ENCODE data around the gene ATF6B.

The ATF6B gene

DNA sequence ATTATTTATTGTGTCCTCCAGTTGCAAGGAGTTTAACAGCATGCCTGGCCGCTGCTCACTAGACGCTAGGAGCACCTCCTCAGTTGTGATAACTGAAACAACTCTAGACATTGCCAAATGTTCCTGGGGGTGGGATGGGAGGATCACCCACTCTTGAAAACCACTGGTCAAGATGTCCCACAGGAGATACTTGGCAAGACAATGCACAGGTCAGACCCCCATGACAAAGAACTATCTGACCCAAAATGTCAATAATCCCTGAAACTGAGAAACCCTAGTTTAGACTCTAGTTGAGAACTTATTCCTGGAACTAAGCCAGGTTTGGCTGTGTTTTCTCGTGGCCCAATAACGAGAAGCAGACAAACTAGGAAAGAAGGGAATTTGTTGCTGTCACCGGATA lies 11.5 kb upstream of the ATF6B start:
- H3K4me3 ChIP-seq (ENCODE audit: low read depth, low read length) = no peak overlapping the region
- no peak for DNase-seq (ENCODE audit: low read depth)

DNA sequence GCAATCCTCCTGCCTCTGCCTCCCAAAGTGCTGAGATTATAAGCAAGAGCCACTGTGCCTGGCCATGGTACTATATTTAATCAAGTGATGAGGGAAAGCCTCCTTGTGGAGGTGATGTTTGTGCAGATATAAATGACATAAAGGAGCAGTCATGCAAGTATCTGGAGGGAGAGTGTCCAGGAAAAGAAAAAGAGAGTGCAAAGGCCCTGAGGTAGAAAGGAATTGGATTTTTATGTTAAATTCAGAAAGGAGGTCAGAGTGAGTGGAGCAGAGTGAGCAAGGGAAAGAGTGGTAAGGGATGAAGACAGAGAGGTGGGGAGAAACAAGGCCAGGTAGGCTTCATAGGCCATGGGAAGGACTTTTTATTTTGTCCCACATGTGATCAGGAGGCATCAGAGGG lies 9.4 kb upstream of the ATF6B start:
- DNase-seq (ENCODE audit: low read depth) = no peak
- H3K4me3 ChIP-seq (ENCODE audit: low read depth, low read length) = no peak overlapping the region

- DNase-seq (ENCODE audit: low read depth) = no peak
- H3K4me3 ChIP-seq (ENCODE audit: low read depth, low read length) = no peak overlapping the region
These were observed 5.7 kb upstream of the ATF6B start for GRCh38 chr6:32133786-32134185.

DNA sequence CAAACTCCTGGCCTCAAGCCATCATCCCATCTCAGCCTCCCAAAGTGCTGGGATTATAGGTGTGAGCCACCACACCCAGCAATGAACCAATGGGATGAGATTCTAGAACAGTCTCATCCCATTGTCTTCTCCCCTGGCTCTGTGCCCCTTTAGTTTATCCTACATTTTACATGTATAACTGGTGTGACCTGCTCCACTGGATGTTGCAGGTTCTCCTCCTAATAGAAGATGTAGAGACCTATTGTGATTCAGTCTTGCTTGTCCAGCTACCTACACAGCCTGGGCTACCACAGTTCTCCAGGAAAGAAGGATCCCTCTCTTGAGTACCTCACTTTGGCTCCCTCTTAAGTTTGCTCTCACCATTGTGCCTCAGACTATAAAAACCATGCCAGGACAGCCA lies 4.1 kb upstream of the ATF6B start:
- H3K4me3 ChIP-seq (ENCODE audit: low read depth, low read length) = no peak overlapping the region
- DNase-seq (ENCODE audit: low read depth) = no peak

DNA sequence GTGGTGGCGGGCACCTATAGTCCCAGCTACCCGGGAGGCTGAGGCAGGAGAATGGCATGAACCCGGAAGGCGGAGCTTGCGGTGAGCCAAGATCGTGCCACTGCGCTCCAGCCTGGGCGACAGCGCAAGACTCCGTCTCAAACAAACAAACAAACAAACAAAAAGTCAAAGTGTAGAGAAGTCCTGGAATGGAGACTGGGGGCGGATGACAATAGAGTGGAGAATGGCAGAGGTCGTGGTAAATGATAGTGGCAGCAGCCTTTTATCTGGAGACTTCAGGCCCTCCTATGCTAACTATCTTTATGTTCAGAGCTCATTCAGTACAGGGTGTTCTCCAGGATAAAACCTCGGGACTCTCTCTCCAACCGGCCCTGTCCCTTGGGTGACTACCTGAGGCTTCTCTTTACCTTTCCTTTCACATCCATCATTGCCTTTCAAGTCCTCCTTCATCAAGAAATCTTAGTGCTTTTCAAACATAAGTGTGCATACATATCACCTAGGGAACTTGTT lies 3.4 kb upstream of the ATF6B start:
- no peak for DNase-seq (ENCODE audit: low read depth)
- H3K4me3 ChIP-seq (ENCODE audit: low read depth, low read length) = no peak overlapping the region

- DNase-seq (ENCODE audit: low read depth) = no peak
- peak overlapping the region; percentile 80 for H3K4me3 ChIP-seq (ENCODE audit: low read depth, low read length)
These were observed 1.4 kb upstream of the ATF6B start for GRCh38 chr6:32129297-32130088.

GRCh38 chr6:32128751-32129296 lies 778 bp upstream of the ATF6B start:
- no peak for DNase-seq (ENCODE audit: low read depth)
- peak overlapping the region; percentile 80 for H3K4me3 ChIP-seq (ENCODE audit: low read depth, low read length)

- no peak for DNase-seq (ENCODE audit: low read depth)
These were observed 683 bp downstream of the ATF6B start for GRCh38 chr6:32127409-32127716.

GRCh38 chr6:32126880-32127279 lies 1.2 kb downstream of the ATF6B start:
- H3K4me3 ChIP-seq (ENCODE audit: low read depth, low read length) = peak overlapping the region; percentile 100
- no peak for DNase-seq (ENCODE audit: low read depth)

More at GRCh38 chr6:32127409-32127716, 683 bp downstream of the ATF6B start:
- peak overlapping the region; percentile 100 for H3K4me3 ChIP-seq (ENCODE audit: low read depth, low read length)

GRCh38 chr6:32123681-32124080 lies 4.4 kb downstream of the ATF6B start:
- no peak for DNase-seq (ENCODE audit: low read depth)
- no peak overlapping the region for H3K4me3 ChIP-seq (ENCODE audit: low read depth, low read length)

DNA sequence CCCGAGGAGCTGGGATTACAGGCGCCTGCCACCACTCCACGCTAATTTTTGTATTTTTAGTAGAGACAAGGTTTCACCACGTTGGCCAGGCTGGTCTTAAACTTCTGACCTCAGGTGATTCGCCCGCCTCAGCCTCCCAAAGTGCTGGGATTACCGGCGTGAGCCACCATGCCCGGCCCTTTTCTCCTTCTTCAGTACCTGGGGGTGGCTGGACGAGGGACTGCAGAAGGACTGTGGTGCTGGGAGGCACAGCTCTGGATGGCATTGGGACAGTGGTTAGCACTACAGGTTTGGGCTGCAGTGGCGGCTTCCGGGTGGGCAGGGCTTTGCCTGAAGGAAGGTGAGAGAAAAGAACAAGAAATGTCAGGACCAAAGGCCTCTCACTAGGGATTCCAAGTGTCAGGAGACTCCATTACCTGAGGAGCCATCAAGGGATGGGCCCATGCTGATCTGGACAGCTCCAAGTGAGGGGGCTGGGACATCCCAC lies 7.4 kb downstream of the ATF6B start:
- DNase-seq (ENCODE audit: low read depth) = no peak
- H3K4me3 ChIP-seq (ENCODE audit: low read depth, low read length) = no peak overlapping the region

DNA sequence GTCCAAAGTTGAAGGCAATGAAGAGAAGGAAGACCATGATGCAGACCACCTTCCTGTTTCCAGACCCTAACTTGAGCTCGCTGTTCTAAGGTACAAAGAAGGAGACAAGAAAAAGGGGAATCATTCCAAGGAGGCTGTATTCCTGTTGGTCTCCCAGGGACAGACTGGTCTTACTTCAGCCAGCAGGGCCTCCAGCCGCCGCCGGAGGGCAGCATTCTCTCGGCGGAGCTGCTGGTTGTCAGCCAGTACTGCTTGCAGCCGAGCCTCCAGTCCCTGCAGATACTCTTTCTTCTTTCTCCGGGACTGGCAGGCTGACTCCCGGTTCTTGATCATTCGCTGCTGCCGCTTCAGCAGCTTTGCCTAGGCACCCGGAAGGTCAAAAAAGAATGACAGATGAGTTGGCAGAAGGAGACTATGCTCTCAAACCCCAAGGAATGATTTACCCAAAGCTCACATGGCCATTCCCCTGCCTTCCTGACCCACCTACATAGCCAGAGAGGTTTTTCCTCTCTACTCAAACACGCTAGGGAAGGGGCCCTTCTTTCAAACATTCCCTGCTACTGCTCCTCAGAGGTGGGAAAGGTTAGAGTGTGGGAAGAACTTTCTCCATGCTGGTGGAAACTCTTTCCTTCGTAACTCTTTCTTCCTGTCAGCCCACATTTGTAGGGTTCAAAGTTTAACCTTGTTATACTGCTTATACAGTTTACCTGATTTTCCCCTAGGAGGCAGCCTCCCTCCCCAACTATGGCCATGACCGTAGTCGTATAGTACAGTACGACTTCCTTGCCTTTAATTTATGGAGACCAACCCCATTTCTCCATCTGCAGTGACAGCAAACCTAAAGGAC lies 9.0 kb downstream of the ATF6B start:
- no peak overlapping the region for H3K4me3 ChIP-seq (ENCODE audit: low read depth, low read length)
- DNase-seq (ENCODE audit: low read depth) = peak; percentile 59

- no peak overlapping the region for H3K4me3 ChIP-seq (ENCODE audit: low read depth, low read length)
- DNase-seq (ENCODE audit: low read depth) = no peak
These were observed 10.6 kb downstream of the ATF6B start for GRCh38 chr6:32117461-32117860.

DNA sequence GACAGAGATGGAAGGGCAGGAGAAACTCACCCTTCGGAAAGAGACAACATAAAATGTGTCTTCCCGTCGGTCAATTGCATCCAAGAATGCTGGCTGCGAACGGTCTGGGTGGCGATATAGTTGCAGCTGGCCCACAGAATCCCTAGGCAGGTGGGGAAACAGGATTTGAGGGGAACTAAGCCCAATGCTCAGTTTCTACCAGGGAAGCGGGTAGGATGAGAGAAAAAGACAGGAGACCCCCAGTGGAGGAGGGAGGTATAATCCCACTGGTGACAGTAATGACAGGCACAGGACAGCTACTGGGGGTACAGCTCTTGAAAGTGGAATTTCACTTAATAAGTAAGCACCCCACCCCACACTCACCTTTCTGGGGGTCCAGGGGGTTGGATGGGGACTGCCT lies 11.4 kb downstream of the ATF6B start:
- H3K4me3 ChIP-seq (ENCODE audit: low read depth, low read length) = no peak overlapping the region
- no peak for DNase-seq (ENCODE audit: low read depth)

GRCh38 chr6:32115623-32116022 lies 12.4 kb downstream of the ATF6B start:
- no peak for DNase-seq (ENCODE audit: low read depth)

DNA sequence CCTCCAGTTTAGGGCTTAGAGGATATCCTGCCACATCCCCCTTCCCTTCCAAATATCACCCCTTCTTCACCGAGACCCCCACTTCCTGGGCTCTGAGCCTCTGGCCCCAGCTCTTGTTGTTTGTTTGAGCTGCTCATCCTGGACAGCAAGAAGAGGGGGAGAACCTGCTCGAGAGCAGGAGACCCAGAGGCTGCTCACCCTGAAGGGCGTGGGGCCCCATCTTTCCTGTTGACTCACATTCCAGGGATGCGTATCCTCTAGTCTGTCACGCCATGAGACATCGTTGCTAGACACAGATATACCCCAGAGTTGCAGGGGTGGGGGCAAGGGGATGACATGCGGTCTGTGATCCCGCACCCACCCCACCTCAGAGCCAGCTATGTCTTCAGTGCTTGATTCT lies 13.2 kb downstream of the ATF6B start:
- DNase-seq (ENCODE audit: low read depth) = no peak
- H3K4me3 ChIP-seq (ENCODE audit: low read depth, low read length) = no peak overlapping the region

More at GRCh38 chr6:32115623-32116022, 12.4 kb downstream of the ATF6B start:
- no peak overlapping the region for H3K4me3 ChIP-seq (ENCODE audit: low read depth, low read length)

- no peak overlapping the region for H3K4me3 ChIP-seq (ENCODE audit: low read depth, low read length)
- DNase-seq (ENCODE audit: low read depth) = peak; percentile 63
These were observed 14.4 kb downstream of the ATF6B start for GRCh38 chr6:32113386-32114352.

- H3K4me3 ChIP-seq (ENCODE audit: low read depth, low read length) = no peak overlapping the region
- DNase-seq (ENCODE audit: low read depth) = no peak
These were observed 15.5 kb downstream of the ATF6B start for GRCh38 chr6:32112431-32112980.
